Tibial artery (tissue), 4 donors: ENCODE measurements around the gene AKR7A3.

Source experiments
- DNase-seq, 2 donors: peaks; one replicate each; pipeline ENCODE4 v3.0.0-alpha.2; 2019
- H3K27ac ChIP-seq, 2 donors: fragments of 200-600 bp; sonication (generic) in 1 of 2; 1 replicate in 1 of 2; 2 replicates in 1 of 2; pipeline ENCODE4 v1.5.1; 2018 to 2019; ENCODE audit warnings: mild to moderate bottlenecking in 1 of 2
- H3K27me3 ChIP-seq, 2 donors: fragments of 200-600 bp; sonication (generic) in 1 of 2; one replicate each; pipeline versions ENCODE4 v1.5.1 to v1.6.0; 2016 to 2019
- H3K36me3 ChIP-seq, 3 donors: fragments of 200-600 bp; sonication (generic) in 2 of 3; one replicate each; pipeline ENCODE4 v1.5.1; 2016 to 2019; ENCODE audit warnings: mild to moderate bottlenecking in 2 of 3
- H3K4me1 ChIP-seq, 4 donors: fragments of 200-600 bp; sonication (generic) in 2 of 4; 1 replicate in 3 of 4; 2 replicates in 1 of 4; pipeline ENCODE4 v1.5.1; 2016 to 2019
- H3K4me3 ChIP-seq, 2 donors: fragments of 200-600 bp; sonication (generic) in 1 of 2; 1 replicate in 1 of 2; 2 replicates in 1 of 2; pipeline ENCODE4 v1.5.1; 2018 to 2019; ENCODE audit warnings: mild to moderate bottlenecking in 2 of 2
- H3K9me3 ChIP-seq, 3 donors: fragments of 200-600 bp; sonication (generic) in 1 of 3; one replicate each; pipeline ENCODE4 v1.5.1; 2016 to 2019
- intact Hi-C: fragments of 100-400 bp; cut with DNase I; formaldehyde crosslinking; loops from one replicate; pipeline ENCODE4 v1.15.0; 2023; ENCODE audit warnings: low total_unique reads
- TF ChIP-seq, protein P1 (sequence below), 2 experiments: fragments of 200-600 bp in 1 of 2; fragments of 450-650 bp in 1 of 2; IDR thresholded peaks; one replicate each; pipeline ENCODE4 v1.5.1; 2017 to 2019; ENCODE audit warnings: antibody characterized with exemption in 2 of 2, mild to moderate bottlenecking in 1 of 2, moderate library complexity in 1 of 2

AKR7A3 gene

DNA sequence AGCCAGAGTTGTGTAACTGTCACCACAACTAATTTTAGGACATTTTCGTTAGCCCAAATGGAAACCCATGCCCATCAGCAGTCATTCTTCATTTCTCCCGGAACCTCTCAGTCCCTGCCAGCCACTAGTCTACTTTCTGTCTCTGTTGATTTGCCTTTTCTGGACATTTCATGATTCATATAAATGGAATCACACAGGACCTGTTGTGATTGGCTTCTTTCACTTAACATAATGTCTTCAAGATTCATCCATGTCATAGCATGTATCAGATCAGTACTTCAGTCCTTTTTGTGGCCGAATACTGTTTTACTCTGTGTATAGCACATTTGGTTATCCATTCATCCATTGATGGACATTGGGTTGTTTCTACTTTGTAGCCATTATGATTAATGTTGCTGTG is 30.6 kb upstream of the AKR7A3 start:
- Histone ChIP-seq H3K27ac (no peak overlapping the region), H3K36me3 (peaks cover 0 to 61% (median 22%) of the 10 kb centered on the region in 3 donors), H3K27me3 (no peaks in the 10 kb centered on the region), H3K4me3 (no peak overlapping the region), H3K9me3 (no peaks in the 10 kb centered on the region), H3K4me1 (peaks cover 0 to 6% (median 0%) of the 10 kb centered on the region in 4 donors)
- TF ChIP-seq, protein P1, sequence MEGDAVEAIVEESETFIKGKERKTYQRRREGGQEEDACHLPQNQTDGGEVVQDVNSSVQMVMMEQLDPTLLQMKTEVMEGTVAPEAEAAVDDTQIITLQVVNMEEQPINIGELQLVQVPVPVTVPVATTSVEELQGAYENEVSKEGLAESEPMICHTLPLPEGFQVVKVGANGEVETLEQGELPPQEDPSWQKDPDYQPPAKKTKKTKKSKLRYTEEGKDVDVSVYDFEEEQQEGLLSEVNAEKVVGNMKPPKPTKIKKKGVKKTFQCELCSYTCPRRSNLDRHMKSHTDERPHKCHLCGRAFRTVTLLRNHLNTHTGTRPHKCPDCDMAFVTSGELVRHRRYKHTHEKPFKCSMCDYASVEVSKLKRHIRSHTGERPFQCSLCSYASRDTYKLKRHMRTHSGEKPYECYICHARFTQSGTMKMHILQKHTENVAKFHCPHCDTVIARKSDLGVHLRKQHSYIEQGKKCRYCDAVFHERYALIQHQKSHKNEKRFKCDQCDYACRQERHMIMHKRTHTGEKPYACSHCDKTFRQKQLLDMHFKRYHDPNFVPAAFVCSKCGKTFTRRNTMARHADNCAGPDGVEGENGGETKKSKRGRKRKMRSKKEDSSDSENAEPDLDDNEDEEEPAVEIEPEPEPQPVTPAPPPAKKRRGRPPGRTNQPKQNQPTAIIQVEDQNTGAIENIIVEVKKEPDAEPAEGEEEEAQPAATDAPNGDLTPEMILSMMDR (IDR thresholded peaks at IDR 0.05), result no peak
- no peak for DNase-seq
- intact Hi-C loops, result no loop called here

DNA sequence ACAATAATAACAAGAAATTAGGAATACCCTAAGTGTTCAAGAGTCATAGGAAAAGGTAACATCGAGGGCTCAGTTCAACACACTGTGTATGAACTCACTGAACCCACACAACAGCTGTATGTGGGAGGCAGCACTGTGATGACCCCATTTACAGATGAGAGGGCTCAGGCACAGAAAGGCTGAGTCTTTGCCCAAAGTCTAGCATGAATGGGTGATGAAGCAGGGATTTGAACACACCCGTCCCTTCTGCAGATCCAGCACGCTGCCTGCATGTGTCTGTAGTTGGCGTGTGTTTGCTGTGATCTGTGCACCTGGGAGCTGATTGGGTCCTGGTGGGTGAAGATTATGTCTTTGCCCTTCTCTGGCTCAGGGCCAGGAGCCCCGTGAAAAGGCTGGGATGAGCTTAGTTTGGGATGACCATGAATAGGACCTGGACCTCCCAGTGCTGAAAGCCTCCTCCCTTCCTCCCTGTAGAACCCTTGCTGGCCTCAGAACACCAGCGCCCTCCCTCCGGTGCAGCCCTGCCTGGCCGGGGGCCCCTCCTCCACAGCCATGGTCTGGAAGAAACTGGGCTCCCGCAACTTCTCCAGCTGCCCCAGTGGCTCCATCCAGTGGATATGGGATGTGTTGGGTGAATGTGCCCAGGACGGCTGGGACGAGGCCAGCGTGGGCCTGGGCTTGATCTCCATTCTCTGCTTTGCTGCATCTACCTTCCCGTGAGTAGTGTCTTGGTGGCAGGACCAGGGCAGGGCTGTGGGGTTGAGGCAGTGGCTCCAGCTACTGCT is 28.7 kb upstream of the AKR7A3 start:
- H3K36me3 ChIP-seq, result peaks cover 0 to 42% (median 11%) of the 10 kb centered on the region in 3 donors
- TF ChIP-seq, protein P1 (IDR thresholded peaks at IDR 0.05), result no peak
- H3K4me1 ChIP-seq, result peaks cover 0 to 24% (median 11%) of the 10 kb centered on the region in 4 donors
- no peak overlapping the region for H3K4me3 ChIP-seq
- DNase-seq, result peak in 1 of 2 donors; percentile 57
- no peaks in the 10 kb centered on the region for H3K27me3 ChIP-seq
- H3K9me3 ChIP-seq, result no peaks in the 10 kb centered on the region
- no peak overlapping the region for H3K27ac ChIP-seq
- intact Hi-C loops, result no loop called here

DNA sequence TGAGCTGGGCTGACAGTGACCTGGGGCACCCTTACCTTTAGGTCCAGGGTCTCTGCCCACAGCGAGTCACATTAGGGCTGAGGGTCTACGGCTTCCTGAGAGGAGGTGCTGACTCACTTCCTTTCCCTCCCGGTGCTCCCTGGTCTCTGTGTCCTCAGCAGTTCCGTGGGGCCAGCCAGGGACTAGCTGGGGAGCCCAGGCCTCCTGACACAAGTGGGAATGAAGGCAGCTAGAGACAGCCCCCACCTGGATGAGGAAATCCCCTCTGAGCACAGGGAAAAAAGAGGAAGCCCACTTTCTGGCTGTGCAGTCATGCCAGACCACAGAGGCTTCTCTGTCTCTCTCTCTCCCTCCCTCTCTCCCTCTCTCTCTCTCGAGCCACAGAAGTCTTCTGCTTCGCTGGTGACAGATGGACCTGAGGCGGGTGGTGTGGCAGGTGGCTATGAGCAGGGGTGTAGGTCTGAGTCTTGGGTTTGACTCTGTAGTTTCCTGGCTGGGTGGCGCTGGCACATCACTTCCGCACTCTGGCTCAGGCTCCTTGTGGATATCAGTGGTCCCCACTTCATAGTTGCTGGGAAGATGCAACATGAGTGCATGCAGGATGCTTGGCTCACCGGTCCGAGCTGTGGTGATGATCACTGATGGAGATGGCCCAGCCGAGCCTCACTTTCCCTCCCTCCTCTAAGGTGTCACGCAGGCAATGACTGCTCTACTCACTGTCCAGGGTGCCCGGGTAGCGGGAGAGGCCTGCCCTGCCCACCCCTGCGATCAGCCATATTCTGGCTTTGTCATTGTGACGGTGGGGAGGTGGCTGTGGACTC is 27.0 kb upstream of the AKR7A3 start:
- intact Hi-C loops, result no loop called here
- peaks cover 0 to 34% (median 20%) of the 10 kb centered on the region in 4 donors for H3K4me1 ChIP-seq
- H3K4me3 ChIP-seq, result no peak overlapping the region
- no peak overlapping the region for H3K27ac ChIP-seq
- H3K27me3 ChIP-seq, result no peaks in the 10 kb centered on the region
- TF ChIP-seq, protein P1 (IDR thresholded peaks at IDR 0.05), result no peak
- H3K36me3 ChIP-seq, result peaks cover 0 to 35% (median 8%) of the 10 kb centered on the region in 3 donors
- no peaks in the 10 kb centered on the region for H3K9me3 ChIP-seq
- peak in 1 of 2 donors; percentile 57 for DNase-seq

DNA sequence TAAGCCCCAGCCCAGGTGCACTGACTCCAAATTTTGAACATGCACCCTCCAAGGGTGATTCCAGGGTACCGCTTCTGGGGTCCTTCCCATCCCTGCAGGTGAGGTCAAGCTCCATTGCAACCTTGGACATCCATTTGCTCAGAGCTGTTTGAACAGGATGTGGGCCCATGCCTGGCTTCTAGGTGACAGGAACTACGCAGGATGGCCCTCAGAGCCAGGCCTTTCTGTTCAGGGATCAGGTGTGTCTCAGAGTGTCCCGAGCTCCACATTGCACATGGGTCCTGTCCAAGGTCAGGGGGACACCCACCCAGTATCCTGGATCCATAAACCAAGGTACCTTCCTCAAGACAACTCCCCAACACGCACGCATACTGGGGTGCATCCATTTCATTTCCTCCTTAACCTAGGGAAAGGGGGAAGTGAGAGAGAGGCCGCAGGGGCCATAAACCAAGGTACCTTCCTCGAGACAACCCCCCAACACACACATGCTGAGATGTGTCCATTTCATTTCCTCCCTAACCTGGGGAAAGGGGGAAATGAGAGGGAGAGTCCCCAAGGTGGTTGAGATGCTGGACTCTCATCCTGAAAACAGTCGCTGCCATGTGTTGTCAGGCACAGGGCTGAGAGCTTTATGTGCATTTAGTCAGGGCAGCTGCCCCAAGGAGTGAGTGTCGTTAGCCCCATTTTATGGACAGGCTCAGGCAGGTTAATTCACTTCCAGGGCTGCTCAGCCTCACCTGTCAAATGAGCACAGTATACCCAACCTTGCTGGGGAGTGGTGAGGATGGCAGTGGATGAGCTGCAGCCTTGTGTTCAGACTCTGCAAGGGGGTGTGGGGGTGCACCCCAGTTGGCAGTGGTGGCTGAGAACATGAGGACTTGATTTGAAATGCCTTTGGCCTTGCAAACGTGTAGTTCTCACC is 25.7 kb upstream of the AKR7A3 start:
- Histone ChIP-seq H3K9me3 (no peaks in the 10 kb centered on the region), H3K27ac (no peak overlapping the region), H3K36me3 (peaks cover 0 to 22% (median 8%) of the 10 kb centered on the region in 3 donors), H3K4me1 (peaks cover 0 to 37% (median 20%) of the 10 kb centered on the region in 4 donors), H3K4me3 (no peak overlapping the region), H3K27me3 (no peaks in the 10 kb centered on the region)
- DNase-seq, result no peak
- TF ChIP-seq, protein P1 (IDR thresholded peaks at IDR 0.05), result no peak
- intact Hi-C loops, result no loop called here

DNA sequence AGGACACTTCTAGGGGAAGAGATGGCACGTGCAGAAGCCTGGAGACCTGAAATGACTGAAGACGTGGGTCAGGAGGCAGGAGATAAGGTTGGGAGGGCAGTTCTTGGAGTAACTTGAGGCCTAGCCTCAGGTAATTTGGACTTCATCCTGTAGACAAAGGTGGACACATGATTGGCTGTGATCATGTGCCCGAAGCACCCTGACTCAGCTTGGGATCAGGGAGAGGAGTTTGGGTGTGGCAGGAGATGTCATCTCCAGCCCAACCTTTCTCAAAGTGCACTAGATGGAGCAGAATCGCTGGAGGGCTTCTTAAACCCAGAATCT is 25.0 kb upstream of the AKR7A3 start:
- peaks cover 0 to 17% (median 8%) of the 10 kb centered on the region in 3 donors for H3K36me3 ChIP-seq
- H3K27me3 ChIP-seq, result no peaks in the 10 kb centered on the region
- H3K27ac ChIP-seq, result no peak overlapping the region
- no peak for DNase-seq
- intact Hi-C loops, result no loop called here
- TF ChIP-seq, protein P1 (IDR thresholded peaks at IDR 0.05), result no peak
- no peaks in the 10 kb centered on the region for H3K9me3 ChIP-seq
- H3K4me3 ChIP-seq, result no peak overlapping the region
- peaks cover 0 to 37% (median 20%) of the 10 kb centered on the region in 4 donors for H3K4me1 ChIP-seq
